GM11168 (cell line): ENCODE results near the gene NEDD4L.

Source experiments
- in situ Hi-C: fragments of 300-500 bp; cut with MboI; formaldehyde crosslinking; loops from one replicate; pipeline ENCODE4 v1.12.0; 2022; ENCODE audit warnings: low sequenced_read_pairs; ENCODE audit not compliant: unreplicated experiment

The NEDD4L gene

GRCh38 chr18:58449464-58449863 lies 405.4 kb downstream of the NEDD4L start:
- in situ Hi-C loops: no loop called here
